ENCODE results near the gene PRKCQ.

DNA sequence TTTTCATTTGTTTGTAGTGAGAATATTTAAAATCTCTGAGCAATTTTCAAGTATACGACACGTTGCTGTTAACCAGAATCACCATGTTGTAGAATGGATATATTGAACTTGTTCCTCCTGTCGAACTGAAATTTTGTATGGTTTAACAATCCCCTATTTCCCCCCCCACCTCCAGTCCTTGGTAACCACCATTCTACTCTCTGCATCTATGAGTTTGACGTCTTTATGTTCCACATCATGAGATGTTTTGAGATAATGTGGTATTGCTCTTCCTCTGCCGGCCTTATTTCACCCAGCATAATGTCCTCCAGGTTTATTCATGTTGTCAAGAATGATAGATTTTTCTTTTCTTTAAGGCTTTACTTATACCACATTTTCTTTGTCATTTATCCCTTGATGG is 17.4 kb upstream of the PRKCQ start:
- TF ChIP-seq, protein P1, sequence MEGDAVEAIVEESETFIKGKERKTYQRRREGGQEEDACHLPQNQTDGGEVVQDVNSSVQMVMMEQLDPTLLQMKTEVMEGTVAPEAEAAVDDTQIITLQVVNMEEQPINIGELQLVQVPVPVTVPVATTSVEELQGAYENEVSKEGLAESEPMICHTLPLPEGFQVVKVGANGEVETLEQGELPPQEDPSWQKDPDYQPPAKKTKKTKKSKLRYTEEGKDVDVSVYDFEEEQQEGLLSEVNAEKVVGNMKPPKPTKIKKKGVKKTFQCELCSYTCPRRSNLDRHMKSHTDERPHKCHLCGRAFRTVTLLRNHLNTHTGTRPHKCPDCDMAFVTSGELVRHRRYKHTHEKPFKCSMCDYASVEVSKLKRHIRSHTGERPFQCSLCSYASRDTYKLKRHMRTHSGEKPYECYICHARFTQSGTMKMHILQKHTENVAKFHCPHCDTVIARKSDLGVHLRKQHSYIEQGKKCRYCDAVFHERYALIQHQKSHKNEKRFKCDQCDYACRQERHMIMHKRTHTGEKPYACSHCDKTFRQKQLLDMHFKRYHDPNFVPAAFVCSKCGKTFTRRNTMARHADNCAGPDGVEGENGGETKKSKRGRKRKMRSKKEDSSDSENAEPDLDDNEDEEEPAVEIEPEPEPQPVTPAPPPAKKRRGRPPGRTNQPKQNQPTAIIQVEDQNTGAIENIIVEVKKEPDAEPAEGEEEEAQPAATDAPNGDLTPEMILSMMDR (IDR thresholded peaks at IDR 0.05; ENCODE audit: low read length) = no peak
- TF ChIP-seq EZH2 (IDR thresholded peaks at IDR 0.05; ENCODE audit: borderline replicate concordance, low read length) = no peak
